Measurements from ENCODE around the gene FOCAD.

GRCh38 chr9:20689833-20690232 lies 5.8 kb downstream of the FOCAD start:
- TF ChIP-seq POLR2A (IDR thresholded peaks at IDR 0.05; ENCODE audit: low read depth, low read length) (no peak), POLR2AphosphoS5 (IDR thresholded peaks at IDR 0.05; ENCODE audit: low read depth, low read length) (no peak)
